SJCRH30 (cell line): ENCODE measurements around the gene ROM1. TPM values are rescaled to one million over a fixed set of nuclear protein-coding genes. Genes with fewer than 3 reads are reported as not detected.

ENCODE experiments used
- DNase-seq, 2 experiments: peaks; one replicate each; pipeline ENCODE4 v3.0.0-alpha.2; 2015 to 2020
- H3K27ac ChIP-seq: fragments of 250-450 bp; sonication (Bioruptor Pico); 2 replicates; pipeline ENCODE4 v1.5.1; 2020; ENCODE audit warnings: mild to moderate bottlenecking, moderate library complexity
- H3K27me3 ChIP-seq: fragments of 250-450 bp; sonication (Bioruptor Pico); 2 replicates; pipeline ENCODE4 v1.5.1; 2020; ENCODE audit warnings: mild to moderate bottlenecking, moderate library complexity
- H3K36me3 ChIP-seq: fragments of 250-450 bp; sonication (Bioruptor Pico); 2 replicates; pipeline ENCODE4 v1.5.1; 2020; ENCODE audit warnings: mild to moderate bottlenecking, moderate library complexity
- H3K4me1 ChIP-seq: fragments of 250-450 bp; sonication (Bioruptor Pico); 2 replicates; pipeline ENCODE4 v1.5.1; 2020; ENCODE audit warnings: mild to moderate bottlenecking, moderate library complexity
- H3K4me3 ChIP-seq: fragments of 250-450 bp; sonication (Bioruptor Pico); 2 replicates; pipeline ENCODE4 v1.5.1; 2020; ENCODE audit warnings: mild to moderate bottlenecking, moderate library complexity
- H3K9me3 ChIP-seq: fragments of 250-450 bp; sonication (Bioruptor Pico); replicated peaks from 2 replicates; pipeline ENCODE4 v1.5.1; 2020; ENCODE audit warnings: mild to moderate bottlenecking, moderate library complexity
- total RNA-seq: library from RNA; depleted of rRNA; stranded (reverse); fragments of >200 nt; shearing (Covaris generic); gene quantifications from 2 replicates; pipeline ENCODE4 v1.2.3, GENCODE V29; 2014

ROM1 gene
- total RNA-seq, 1 experiment from 2014 or later: 0.51 TPM

GRCh38 chr11:62599901-62600300, 13.2 kb upstream of the ROM1 start:
- peaks cover 12% of the 10 kb centered on the region for H3K4me1 ChIP-seq
- no peak overlapping the region for H3K27ac ChIP-seq
- no peaks in the 10 kb centered on the region for H3K9me3 ChIP-seq
- H3K36me3 ChIP-seq: peaks cover 41% of the 10 kb centered on the region
- no peaks in the 10 kb centered on the region for H3K27me3 ChIP-seq
- DNase-seq: no peak
- H3K4me3 ChIP-seq: peak overlapping the region; percentile 94

GRCh38 chr11:62600367-62601121, 12.5 kb upstream of the ROM1 start:
- H3K9me3 ChIP-seq: no peaks in the 10 kb centered on the region
- H3K36me3 ChIP-seq: peaks cover 36% of the 10 kb centered on the region
- H3K27ac ChIP-seq: peak overlapping the region; percentile 83
- no peaks in the 10 kb centered on the region for H3K27me3 ChIP-seq
- DNase-seq: no peak
- peaks cover 12% of the 10 kb centered on the region for H3K4me1 ChIP-seq
- H3K4me3 ChIP-seq: peak overlapping the region; percentile 94

GRCh38 chr11:62601122-62601371, 12.0 kb upstream of the ROM1 start:
- Histone ChIP-seq H3K36me3 (peaks cover 31% of the 10 kb centered on the region), H3K27ac (peak overlapping the region; percentile 83), H3K4me1 (peaks cover 12% of the 10 kb centered on the region), H3K27me3 (no peaks in the 10 kb centered on the region), H3K9me3 (no peaks in the 10 kb centered on the region), H3K4me3 (peak overlapping the region; percentile 94)
- no peak for DNase-seq

- Histone ChIP-seq H3K9me3 (no peaks in the 10 kb centered on the region), H3K27me3 (no peaks in the 10 kb centered on the region), H3K36me3 (peaks cover 26% of the 10 kb centered on the region)
Observed at GRCh38 chr11:62601372-62602140, 11.5 kb upstream of the ROM1 start, which contains the start of gene MTA2. TSS of gene MTA2 (minus strand) at chr11:62601865. CDS start at chr11:62601450, 415 bp downstream.

GRCh38 chr11:62602141-62603071, 10.7 kb upstream of the ROM1 start:
- H3K9me3 ChIP-seq: no peaks in the 10 kb centered on the region
- H3K36me3 ChIP-seq: peaks cover 23% of the 10 kb centered on the region
- peak overlapping the region; percentile 19; the same call in 1 of the 2 replicates for H3K27ac ChIP-seq

More at GRCh38 chr11:62601372-62602140, 11.5 kb upstream of the ROM1 start, which contains the start of gene MTA2:
- Histone ChIP-seq H3K4me1 (peaks cover 12% of the 10 kb centered on the region), H3K4me3 (peak within 1 kb of the TSS; percentile 94), H3K27ac (peak within 1 kb of the TSS; percentile 83)
- peak; percentile 98 for DNase-seq

GRCh38 chr11:62603072-62603408, 10.0 kb upstream of the ROM1 start:
- no peak overlapping the region for H3K4me3 ChIP-seq
- H3K9me3 ChIP-seq: no peaks in the 10 kb centered on the region
- DNase-seq: no peak
- peaks cover 12% of the 10 kb centered on the region for H3K4me1 ChIP-seq
- H3K27ac ChIP-seq: no peak overlapping the region
- H3K27me3 ChIP-seq: no peaks in the 10 kb centered on the region
- peaks cover 16% of the 10 kb centered on the region for H3K36me3 ChIP-seq

More at GRCh38 chr11:62602141-62603071, 10.7 kb upstream of the ROM1 start:
- Histone ChIP-seq H3K4me3 (peak overlapping the region; percentile 94), H3K27me3 (no peaks in the 10 kb centered on the region), H3K4me1 (peaks cover 12% of the 10 kb centered on the region)
- no peak for DNase-seq

- Histone ChIP-seq H3K27ac (no peak overlapping the region), H3K4me1 (peaks cover 12% of the 10 kb centered on the region), H3K4me3 (no peak overlapping the region), H3K9me3 (no peaks in the 10 kb centered on the region), H3K27me3 (no peaks in the 10 kb centered on the region), H3K36me3 (peaks cover 8% of the 10 kb centered on the region; the same call in 1 of the 2 replicates)
- no peak for DNase-seq
Observed at GRCh38 chr11:62603776-62604299, 9.2 kb upstream of the ROM1 start.

- no peak overlapping the region for H3K4me3 ChIP-seq
- H3K4me1 ChIP-seq: peaks cover 10% of the 10 kb centered on the region
- peaks cover 6% of the 10 kb centered on the region; the same call in 1 of the 2 replicates for H3K36me3 ChIP-seq
- no peaks in the 10 kb centered on the region for H3K9me3 ChIP-seq
- DNase-seq: no peak
- no peak overlapping the region for H3K27ac ChIP-seq
- no peaks in the 10 kb centered on the region for H3K27me3 ChIP-seq
Observed at GRCh38 chr11:62604460-62605120, 8.5 kb upstream of the ROM1 start.

- Histone ChIP-seq H3K27ac (no peak overlapping the region), H3K4me1 (peaks cover under 1% of the 10 kb centered on the region; the same call in 1 of the 2 replicates), H3K9me3 (no peaks in the 10 kb centered on the region), H3K4me3 (no peak overlapping the region), H3K27me3 (no peaks in the 10 kb centered on the region), H3K36me3 (no peaks in the 10 kb centered on the region)
- DNase-seq: no peak
Observed at GRCh38 chr11:62605467-62605866, 7.6 kb upstream of the ROM1 start.

GRCh38 chr11:62605902-62606301, 7.2 kb upstream of the ROM1 start:
- Histone ChIP-seq H3K36me3 (no peaks in the 10 kb centered on the region), H3K27ac (no peak overlapping the region), H3K9me3 (no peaks in the 10 kb centered on the region), H3K4me1 (no peaks in the 10 kb centered on the region), H3K4me3 (no peak overlapping the region), H3K27me3 (no peaks in the 10 kb centered on the region)
- no peak for DNase-seq

GRCh38 chr11:62607714-62608113, 5.3 kb upstream of the ROM1 start:
- no peak overlapping the region for H3K4me3 ChIP-seq
- DNase-seq: no peak
- H3K4me1 ChIP-seq: no peaks in the 10 kb centered on the region
- H3K27me3 ChIP-seq: no peaks in the 10 kb centered on the region
- H3K36me3 ChIP-seq: no peaks in the 10 kb centered on the region
- no peak overlapping the region for H3K27ac ChIP-seq
- H3K9me3 ChIP-seq: no peaks in the 10 kb centered on the region

- no peak overlapping the region for H3K4me3 ChIP-seq
- no peaks in the 10 kb centered on the region for H3K36me3 ChIP-seq
- H3K4me1 ChIP-seq: no peaks in the 10 kb centered on the region
- H3K27ac ChIP-seq: no peak overlapping the region
- no peaks in the 10 kb centered on the region for H3K9me3 ChIP-seq
- no peaks in the 10 kb centered on the region for H3K27me3 ChIP-seq
- no peak for DNase-seq
Observed at GRCh38 chr11:62608776-62609175, 4.3 kb upstream of the ROM1 start.

- DNase-seq: no peak
- Histone ChIP-seq H3K4me3 (no peak overlapping the region), H3K4me1 (no peaks in the 10 kb centered on the region), H3K27ac (no peak overlapping the region), H3K27me3 (no peaks in the 10 kb centered on the region), H3K9me3 (no peaks in the 10 kb centered on the region), H3K36me3 (no peaks in the 10 kb centered on the region)
Observed at GRCh38 chr11:62610403-62610802, 2.7 kb upstream of the ROM1 start.
